Smooth muscle cell of the brain vasculature (primary cell): Measurements from ENCODE around the gene C20orf96.
"Not testable (repeated sequence)": the region's sequence is repeated elsewhere in the genome, so short reads cannot be mapped to it uniquely, and the experiment has no call there.

Experiments used
- DNase-seq: peaks from one replicate; pipeline ENCODE4 v3.0.0-alpha.2; 2012; ENCODE audit warnings: low read depth, low spot score

The C20orf96 gene

DNA sequence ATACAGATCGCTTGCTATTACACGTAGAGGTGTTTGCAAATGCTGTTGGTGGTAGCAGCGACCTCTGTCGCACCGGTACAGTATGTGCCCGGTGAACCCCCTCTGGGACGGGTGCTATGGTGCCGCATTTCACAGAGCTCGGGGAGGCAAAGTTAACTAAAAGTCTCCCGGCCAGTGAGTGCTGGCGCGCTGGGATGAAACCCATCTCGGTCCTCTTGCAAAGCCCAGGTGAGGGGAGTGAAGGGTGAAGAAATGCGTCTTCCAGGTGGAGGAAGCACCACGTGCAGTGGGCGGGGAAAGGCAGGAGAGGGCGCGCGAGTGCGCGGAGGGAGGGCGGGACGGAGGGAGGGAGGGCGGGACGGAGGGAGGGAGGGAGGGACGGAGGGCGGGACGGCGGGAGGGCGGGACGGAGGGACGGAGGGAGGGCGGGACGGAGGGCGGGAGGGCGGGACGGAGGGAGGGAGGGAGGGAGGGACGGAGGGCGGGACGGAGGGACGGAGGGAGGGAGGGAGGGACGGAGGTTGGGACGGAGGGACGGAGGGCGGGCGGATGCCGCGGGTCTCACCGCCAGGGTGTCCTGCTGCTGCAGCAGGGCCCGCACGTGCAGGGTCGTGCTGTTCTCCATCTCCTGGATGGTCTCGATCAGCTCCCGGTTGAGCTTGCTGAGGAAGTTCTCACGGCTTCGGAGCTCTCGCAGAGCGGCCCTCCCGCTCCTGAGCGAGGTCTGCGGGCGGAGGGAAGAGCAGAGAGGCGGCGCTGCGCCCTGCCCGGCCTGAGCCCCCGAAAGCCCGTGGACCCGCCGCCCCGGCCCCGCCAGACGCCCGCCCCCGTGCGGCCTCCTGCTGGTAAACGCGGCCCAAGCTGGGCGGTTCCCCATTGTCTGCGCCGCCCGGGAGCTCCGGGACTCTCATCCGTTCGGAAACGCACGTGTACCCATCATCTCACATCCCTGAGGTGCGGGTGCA is 11.7 kb downstream of the C20orf96 start:
- DNase-seq, result no peak

- DNase-seq, result no peak
These were observed 12.4 kb downstream of the C20orf96 start for GRCh38 chr20:278181-278580.

DNA sequence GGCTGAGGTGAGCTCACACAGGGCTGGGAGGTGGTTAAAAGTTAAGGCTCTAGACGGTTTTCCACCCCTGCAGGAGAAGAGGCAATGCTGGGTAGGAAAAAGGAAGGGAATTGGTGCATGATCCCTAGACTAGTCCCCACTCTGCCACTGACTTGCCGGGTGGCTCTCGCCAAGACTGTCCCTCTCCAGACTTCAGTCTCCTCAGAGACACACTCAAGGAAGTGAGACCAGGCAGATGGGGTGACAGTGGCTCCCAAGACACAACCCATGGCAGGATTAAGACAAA is 13.1 kb downstream of the C20orf96 start:
- DNase-seq, result no peak

GRCh38 chr20:276620-277495 is 13.7 kb downstream of the C20orf96 start:
- no peak for DNase-seq

GRCh38 chr20:275791-276190 is 14.8 kb downstream of the C20orf96 start:
- no peak for DNase-seq

DNA sequence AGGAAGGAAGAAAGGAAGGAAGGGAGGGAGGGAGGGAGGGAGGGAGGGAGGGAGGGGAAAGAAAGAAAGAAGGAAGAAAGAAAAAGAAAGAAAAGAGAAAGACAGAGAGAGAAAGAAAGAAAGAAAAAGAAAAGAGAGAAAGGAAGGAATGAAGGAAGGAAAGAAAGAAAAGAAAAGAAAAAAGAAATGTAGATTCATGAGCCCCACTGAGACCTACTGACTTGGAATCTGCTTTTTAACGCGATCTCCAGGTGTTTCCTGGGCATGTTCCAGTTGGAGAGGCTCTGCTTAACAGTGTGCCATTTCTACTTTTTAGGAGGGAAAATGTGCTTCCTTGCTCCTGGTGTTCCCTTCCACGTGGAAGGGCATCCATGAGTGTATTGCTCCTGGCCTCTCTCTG is 16.7 kb downstream of the C20orf96 start:
- no peak for DNase-seq

GRCh38 chr20:272718-273117 is 17.8 kb downstream of the C20orf96 start:
- DNase-seq, result no peak

DNA sequence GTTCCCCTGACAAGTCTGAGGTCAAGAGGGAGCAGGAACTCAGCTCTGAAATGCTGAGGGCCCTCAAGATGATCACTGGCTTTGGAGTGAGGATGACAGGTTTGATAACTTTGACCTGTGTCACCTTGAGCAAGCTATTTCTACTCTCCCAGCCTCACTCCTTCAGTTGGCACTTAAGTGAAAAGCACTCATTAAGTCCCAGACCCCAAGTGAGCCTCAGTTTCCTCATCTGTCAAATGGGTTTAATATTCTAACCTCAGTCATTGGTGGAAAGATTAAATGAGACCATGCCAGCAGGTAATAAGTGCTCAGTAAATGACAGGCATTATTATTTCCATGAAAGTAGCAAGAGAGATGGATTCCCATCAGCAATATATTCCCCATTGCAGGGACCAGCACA is 19.0 kb downstream of the C20orf96 start:
- no peak for DNase-seq

GRCh38 chr20:271069-271468 is 19.5 kb downstream of the C20orf96 start:
- no peak for DNase-seq

DNA sequence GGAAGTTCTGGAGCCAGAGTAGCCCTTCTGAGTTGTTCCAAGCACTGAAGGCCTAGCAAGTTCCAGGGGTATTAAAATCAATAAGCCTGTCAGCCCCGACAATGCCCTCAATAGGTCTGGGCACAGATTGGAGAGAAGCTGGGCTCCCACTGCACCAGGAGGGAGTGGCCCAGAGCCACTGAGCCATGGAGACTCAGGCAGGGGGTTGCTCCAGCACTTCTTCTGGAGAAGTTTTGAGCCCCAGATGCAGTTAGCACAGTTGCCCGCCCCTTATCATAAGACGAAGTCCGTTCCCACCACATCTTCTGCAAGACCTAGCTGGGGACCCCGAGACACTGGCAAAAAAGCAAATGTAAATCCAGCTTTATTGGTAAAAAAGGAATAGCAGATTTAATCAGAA is 20.0 kb downstream of the C20orf96 start:
- no peak for DNase-seq

DNA sequence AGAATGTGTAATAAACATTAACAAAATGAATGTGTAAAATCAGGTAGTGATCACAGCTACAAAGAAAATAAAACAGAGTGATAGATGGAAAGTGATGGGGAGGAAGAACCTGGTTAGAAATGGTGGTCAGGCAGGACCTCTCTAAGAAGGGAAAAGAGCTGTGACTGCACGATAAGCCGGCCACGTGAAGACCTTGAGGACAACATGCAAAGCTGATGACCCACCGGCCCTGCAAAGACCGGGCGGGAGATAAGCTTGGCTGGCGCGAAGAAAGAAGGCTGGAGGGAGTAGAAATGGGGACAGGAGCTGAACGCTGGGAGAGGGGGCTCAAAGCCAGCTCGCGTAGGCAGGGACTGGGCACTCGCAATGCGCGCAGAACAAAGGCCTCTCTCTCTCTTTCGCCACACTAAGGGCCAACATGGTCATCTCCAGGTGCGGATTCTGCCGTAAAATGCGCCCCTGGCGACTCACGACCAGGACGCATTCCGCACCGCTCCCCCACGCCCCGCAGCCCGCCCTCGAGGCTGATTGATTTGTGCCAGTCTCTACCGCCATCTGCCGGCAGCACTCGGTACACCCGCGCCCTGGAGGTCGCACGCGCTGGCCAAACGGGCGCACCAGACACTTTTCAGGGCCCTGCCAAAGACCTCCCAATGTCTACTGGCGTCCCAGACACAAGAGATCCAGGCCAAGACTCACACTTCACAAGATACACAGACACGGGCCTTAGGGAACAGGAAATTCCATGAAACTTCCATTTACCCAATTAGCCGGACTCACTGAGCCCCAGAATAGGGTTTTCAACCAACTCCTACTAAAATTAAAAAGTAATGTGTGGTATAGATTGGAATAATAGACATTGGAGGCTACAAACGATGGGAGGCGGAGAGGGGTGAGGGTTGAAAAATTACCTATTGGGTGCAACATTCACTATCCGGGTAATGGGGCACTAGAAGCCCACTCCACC is 23.7 kb downstream of the C20orf96 start:
- DNase-seq, result peak; percentile 36

GRCh38 chr20:263701-264100 is 26.8 kb downstream of the C20orf96 start:
- no peak for DNase-seq

GRCh38 chr20:259981-260380 is 30.6 kb downstream of the C20orf96 start:
- DNase-seq, result no peak

DNA sequence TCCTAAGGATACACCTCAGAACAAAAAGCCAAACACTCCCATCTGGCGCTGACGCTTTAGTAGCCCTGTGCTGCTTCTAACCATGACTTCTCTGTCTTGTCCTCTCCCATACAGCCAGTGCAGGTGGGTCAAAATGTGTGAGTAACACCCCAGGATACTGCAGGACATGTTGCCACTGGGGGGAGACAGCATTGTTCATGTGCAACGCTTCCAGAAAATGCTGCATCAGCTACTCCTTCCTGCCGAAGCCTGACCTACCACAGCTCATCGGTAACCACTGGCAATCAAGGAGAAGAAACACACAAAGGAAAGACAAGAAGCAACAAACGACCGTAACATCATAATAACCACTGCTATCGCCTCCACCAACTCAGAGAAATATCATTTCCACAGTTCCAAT is 31.6 kb downstream of the C20orf96 start:
- no peak for DNase-seq

DNA sequence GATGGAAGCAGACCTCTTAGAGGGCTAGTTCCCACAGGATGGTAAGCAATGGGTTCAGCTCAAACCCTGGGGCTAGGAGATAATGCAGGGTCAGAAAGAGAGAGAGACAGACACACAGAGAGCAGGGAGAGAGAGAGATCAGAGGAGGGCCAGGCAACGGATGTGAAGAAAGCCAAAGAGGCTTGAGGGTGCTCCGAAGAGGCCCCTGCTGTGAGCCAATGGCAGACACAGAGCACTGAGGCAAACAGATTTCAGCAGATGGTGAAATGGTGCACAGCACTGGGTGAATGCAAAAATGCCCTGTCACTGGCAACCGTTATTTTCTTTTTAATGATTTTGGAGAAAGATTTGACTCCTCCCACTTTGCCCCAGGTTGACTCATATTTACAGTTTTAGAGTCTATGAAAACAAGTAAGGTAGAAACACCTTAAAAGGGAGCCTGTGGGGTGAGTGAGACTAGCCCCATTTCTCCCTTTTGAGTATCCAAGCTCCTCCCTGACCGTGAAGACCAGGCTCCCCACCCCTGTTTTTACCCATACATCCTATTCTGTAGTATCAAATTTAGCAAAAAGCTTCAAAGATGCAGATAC is 32.2 kb downstream of the C20orf96 start:
- DNase-seq, result no peak

DNA sequence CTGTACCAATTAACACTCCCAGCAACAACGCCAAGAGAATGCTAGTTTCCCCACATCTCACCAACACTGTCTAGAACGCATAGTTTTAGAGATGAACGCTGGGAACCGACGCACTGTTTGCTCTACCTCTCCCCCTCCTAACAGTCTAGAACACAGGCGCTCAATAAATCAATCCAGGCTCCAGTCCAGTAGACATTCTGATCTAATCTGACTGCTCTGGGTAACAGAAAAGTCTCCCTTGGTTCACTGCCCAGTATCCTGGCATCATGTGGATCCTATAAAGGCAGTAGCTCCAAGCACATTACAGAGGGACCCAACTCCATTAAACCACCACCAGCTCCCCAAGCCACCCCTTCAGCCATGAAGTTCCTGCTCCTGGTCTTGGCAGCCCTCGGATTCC is 33.1 kb downstream of the C20orf96 start, which contains the start of gene DEFB132:
Gene DEFB132, plus strand, starts transcription at position 306 of the 400 bp plus-strand sequence. Its CDS starts 55 bp downstream, at position 361.
- DNase-seq, result no peak

DNA sequence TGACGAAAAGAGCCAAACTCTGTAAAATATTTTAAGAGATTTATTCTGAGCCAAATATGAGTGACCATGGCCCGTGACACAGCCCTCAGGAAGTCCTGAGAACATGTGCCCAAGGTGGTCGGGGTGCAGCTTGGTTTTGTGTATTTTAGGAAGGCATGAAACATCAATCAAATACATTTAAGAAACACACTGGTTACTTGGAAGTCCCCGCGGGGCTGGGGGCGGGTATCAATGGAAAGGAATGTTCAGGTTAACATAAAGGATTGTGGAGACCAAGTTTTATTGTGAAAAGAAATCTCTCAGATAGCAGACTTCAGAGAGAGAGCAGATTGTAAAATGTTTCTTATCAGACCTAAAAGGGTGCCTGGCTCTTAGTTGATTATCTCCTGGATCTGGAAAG is 37.1 kb downstream of the C20orf96 start:
- not testable (repeated sequence) for DNase-seq

DNA sequence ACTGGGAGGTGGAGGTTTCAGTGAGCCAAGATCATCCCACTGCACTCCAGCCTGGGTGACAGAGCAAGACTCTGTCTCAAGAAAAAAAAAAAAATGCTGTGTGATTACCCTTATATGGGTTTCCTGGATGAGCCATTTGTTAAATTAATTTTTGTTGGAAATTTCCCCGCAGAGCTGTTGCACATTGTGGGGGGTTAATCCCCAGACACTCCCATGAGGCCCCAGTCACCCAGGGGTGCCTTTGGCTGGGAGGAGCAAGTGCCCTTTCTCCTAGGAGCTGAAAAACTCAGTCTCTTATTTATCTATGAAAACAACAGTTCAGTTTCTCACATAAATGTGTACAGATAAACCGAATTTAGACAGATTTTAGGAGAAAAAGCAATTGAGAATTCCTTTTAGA is 37.7 kb downstream of the C20orf96 start:
- no peak for DNase-seq

DNA sequence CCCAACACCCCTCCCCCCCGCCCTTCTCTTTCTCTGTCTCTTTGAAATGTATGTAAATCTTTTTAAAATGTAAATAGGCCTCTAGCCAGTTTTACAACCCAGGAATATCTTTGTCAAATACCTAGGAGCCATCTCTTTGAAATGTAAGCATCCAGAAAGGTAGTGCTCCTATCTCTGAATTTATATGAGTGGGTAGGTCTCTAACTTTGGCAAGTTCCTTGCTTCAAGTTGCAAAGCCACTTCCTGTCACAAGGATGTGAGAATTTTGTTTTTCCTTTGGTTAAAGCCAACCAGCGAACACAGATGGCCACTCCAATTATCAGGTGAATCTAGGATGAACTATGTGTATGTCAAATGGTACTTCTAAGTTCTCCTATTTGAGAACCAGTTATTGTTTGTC is 39.2 kb downstream of the C20orf96 start:
- no peak for DNase-seq

- no peak for DNase-seq
These were observed 47.6 kb downstream of the C20orf96 start for GRCh38 chr20:242905-243304.

DNA sequence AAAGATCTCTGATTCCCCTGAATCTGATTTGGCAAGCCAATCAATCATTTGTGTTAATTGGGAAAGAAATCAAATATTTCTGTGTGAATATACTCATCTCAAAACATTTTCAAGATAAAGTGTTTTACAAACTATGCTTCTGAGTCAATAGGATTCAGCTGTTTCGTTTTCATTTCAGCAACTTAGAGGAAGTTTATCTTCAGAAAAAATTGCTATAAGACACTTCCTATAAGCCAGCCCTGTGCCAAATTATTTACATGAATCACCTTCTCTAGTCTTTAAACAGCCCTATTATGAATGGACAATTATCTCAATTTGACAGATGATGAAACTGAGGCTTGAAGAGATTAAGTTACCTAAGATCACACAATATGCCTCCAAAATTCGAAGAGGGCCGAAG is 52.6 kb downstream of the C20orf96 start:
- DNase-seq, result no peak
